Activated naive CD4-positive, alpha-beta T cell treated with anti-CD3 and anti-CD28 coated beads for 36 hours (primary cell): Measurements from ENCODE around the gene RHBG. TPM values are rescaled to one million over a fixed set of nuclear protein-coding genes. Genes with fewer than 3 reads are reported as not detected.

Source experiments
- CTCF ChIA-PET: fragments of 350-600 bp; sonication (Branson Sonifier 250); formaldehyde crosslinking; loops from one replicate; lab custom pipeline; 2021; ENCODE audit warnings: antibody characterized with exemption; lab: Charles Lee
- DNase-seq: peaks from one replicate; pipeline ENCODE4 v3.0.0-alpha.2; 2020
- H3K27ac Mint-ChIP-seq: one replicate; pipeline ENCODE4 v1.8.0; 2021; ENCODE audit warnings: mild to moderate bottlenecking, mixed read lengths
- H3K27me3 Mint-ChIP-seq: one replicate; pipeline ENCODE4 v1.8.0; 2021; ENCODE audit warnings: low read depth, mixed read lengths
- H3K36me3 Mint-ChIP-seq: one replicate; pipeline ENCODE4 v1.8.0; 2021; ENCODE audit warnings: low read depth, mixed read lengths
- H3K4me1 Mint-ChIP-seq: one replicate; pipeline ENCODE4 v1.8.0; 2021; ENCODE audit warnings: low read depth, mixed read lengths
- H3K4me3 Mint-ChIP-seq: one replicate; pipeline ENCODE4 v1.8.0; 2021; ENCODE audit warnings: mild to moderate bottlenecking, moderate library complexity, mixed read lengths
- H3K9me3 Mint-ChIP-seq: one replicate; pipeline ENCODE4 v1.8.0; 2021; ENCODE audit warnings: mixed read lengths
- intact Hi-C: fragments of 100-400 bp; cut with micrococcal nuclease; formaldehyde crosslinking; loops from one replicate; pipeline ENCODE4 v1.15.1; 2023
- microRNA-seq: library from miRNA; unstranded; fragments of <30 nt; microRNA quantifications from one replicate; pipeline ENCODE4 v1.2.0, GENCODE V29; 2022; ENCODE audit warnings: borderline microRNAs expressed, borderline replicate concordance
- total RNA-seq, 2 experiments: library from RNA; stranded (reverse); gene quantifications; one replicate each; pipeline ENCODE4 v1.2.3, GENCODE V29; 2021

Gene RHBG
- total RNA-seq, 2 experiments from 2014 or later: not detected

- Mint-ChIP-seq H3K9me3 (no peaks in the 10 kb centered on the region), H3K4me1 (peaks cover 28% of the 10 kb centered on the region), H3K36me3 (no peaks in the 10 kb centered on the region), H3K27ac (no peak overlapping the region), H3K27me3 (peaks cover 86% of the 10 kb centered on the region), H3K4me3 (no peak overlapping the region)
- no peak for DNase-seq
- CTCF ChIA-PET: interaction anchor here (0.7 to 16.7 kb wide), 7 partner anchors 9 to 279 kb away, joined by 3 to 111 read pairs (median 4); no protein-coding TSS in a partner anchor
- intact Hi-C loops: loop anchor here (1.0 kb wide), 1 partner anchor 11 kb away; no protein-coding TSS in a partner anchor
Measured at GRCh38 chr1:156432669-156433018, 63.6 kb downstream of the RHBG start.

GRCh38 chr1:156433032-156433431 lies 64.0 kb downstream of the RHBG start:
- H3K27ac Mint-ChIP-seq: no peak overlapping the region
- peaks cover 31% of the 10 kb centered on the region for H3K4me1 Mint-ChIP-seq
- H3K27me3 Mint-ChIP-seq: peaks cover 84% of the 10 kb centered on the region
- DNase-seq: no peak
- CTCF ChIA-PET: interaction anchor here (0.7 to 16.7 kb wide), 5 partner anchors 9 to 279 kb away, joined by 3 to 111 read pairs (median 5); no protein-coding TSS in a partner anchor
- intact Hi-C loops: no loop called here
- H3K36me3 Mint-ChIP-seq: no peaks in the 10 kb centered on the region
- no peak overlapping the region for H3K4me3 Mint-ChIP-seq
- no peaks in the 10 kb centered on the region for H3K9me3 Mint-ChIP-seq

GRCh38 chr1:156433602-156434001 lies 64.6 kb downstream of the RHBG start:
- no peak for DNase-seq
- intact Hi-C loops: no loop called here
- Mint-ChIP-seq H3K27ac (no peak overlapping the region), H3K9me3 (no peaks in the 10 kb centered on the region), H3K36me3 (no peaks in the 10 kb centered on the region), H3K27me3 (peaks cover 80% of the 10 kb centered on the region), H3K4me1 (peaks cover 35% of the 10 kb centered on the region), H3K4me3 (no peak overlapping the region)
- CTCF ChIA-PET: interaction anchor here (1.3 to 16.7 kb wide), 4 partner anchors 9 to 49 kb away, joined by 4 to 111 read pairs (median 16); no protein-coding TSS in a partner anchor

Small RNAs within 50 kb of the gene (microRNA-seq; reads per million reads assigned to microRNA genes)
- gene MIR9-1: not detected

Other genes starting within 250 kb of the RHBG start
- gene SEMA4A, start 215.6 kb upstream of the RHBG start, total RNA-seq: 10 to 100 TPM; 17.4 to 17.5 TPM
- 10 to 100 TPM; 69.1 to 73.5 TPM for gene SLC25A44, start 175.1 kb upstream of the RHBG start, total RNA-seq
- 100 to 1,000 TPM; 135 TPM for gene PMF1, start 156.2 kb upstream of the RHBG start, total RNA-seq
- 1 to 10 TPM; 3.4 to 4.0 TPM for gene BGLAP, start 127.0 kb upstream of the RHBG start, total RNA-seq
- gene PAQR6, start 121.2 kb upstream of the RHBG start, total RNA-seq: 1 to 10 TPM; 3.7 to 4.2 TPM
- 10 to 100 TPM; 77.1 to 83.4 TPM for gene SMG5, start 86.4 kb upstream of the RHBG start, total RNA-seq
- 1 to 10 TPM; 9.1 to 9.5 TPM for gene TMEM79, start 84.9 kb upstream of the RHBG start, total RNA-seq
- gene GLMP, start 73.5 kb upstream of the RHBG start, total RNA-seq: 10 to 100 TPM in 1 of 2 experiments, 1 to 10 TPM in 1; 10.0 to 10.1 TPM
- not detected for gene VHLL, start 69.9 kb upstream of the RHBG start, total RNA-seq
- gene CCT3, start 30.9 kb upstream of the RHBG start, total RNA-seq: 100 to 1,000 TPM; 332 to 349 TPM
- under 1 TPM in 1 of 2 experiments, not detected in 1; 0.57 TPM for gene TSACC, start 30.7 kb upstream of the RHBG start, total RNA-seq
- 10 to 100 TPM; 28.8 to 32.8 TPM for gene MEF2D, start 131.6 kb downstream of the RHBG start, total RNA-seq
- 10 to 100 TPM in 1 of 2 experiments, 1 to 10 TPM in 1; 9.4 to 10.6 TPM for gene IQGAP3, start 203.4 kb downstream of the RHBG start, total RNA-seq
- gene TTC24, start 210.5 kb downstream of the RHBG start, total RNA-seq: 1 to 10 TPM; 3.1 to 3.9 TPM
- 10 to 100 TPM; 77.4 to 84.6 TPM for gene NAXE, start 222.6 kb downstream of the RHBG start, total RNA-seq
- gene GPATCH4, start 232.3 kb downstream of the RHBG start, total RNA-seq: 10 to 100 TPM; 37.5 to 38.3 TPM